K562 (cell line): ENCODE results near the gene CFDP1.

ENCODE experiments used
- BRF2 ChIP-seq: IDR thresholded peaks from 3 replicates; pipeline ENCODE4 v1.6.1; 2011; ENCODE audit warnings: borderline replicate concordance, mild to moderate bottlenecking; ENCODE audit not compliant: insufficient read length, insufficient read depth
- ESRRA ChIP-seq: fragments of 450-650 bp; IDR thresholded peaks from 2 replicates; pipeline ENCODE4 v1.6.1; 2014; ENCODE audit warnings: low read depth, mild to moderate bottlenecking, moderate library complexity, borderline replicate concordance
- NCOA1 ChIP-seq: fragments of 450-650 bp; IDR thresholded peaks from 2 replicates; pipeline ENCODE4 v1.6.1; 2016; ENCODE audit warnings: low read depth
- NR2F6 ChIP-seq: fragments of 450-650 bp; formaldehyde crosslinking; IDR thresholded peaks from 2 replicates; pipeline ENCODE4 v1.4.0; 2020; ENCODE audit warnings: mild to moderate bottlenecking
- POLR2A ChIP-seq: fragments of 450-650 bp; conservative IDR thresholded peaks from 2 replicates; pipeline ENCODE4 v1.6.1; 2016
- RFX5 ChIP-seq: IDR thresholded peaks from 2 replicates; pipeline ENCODE4 v1.6.1; 2011; ENCODE audit warnings: low read depth, mild to moderate bottlenecking, improper control_type of control experiment, low read length
- SMC3 ChIP-seq: conservative IDR thresholded peaks from 2 replicates; pipeline ENCODE4 v1.6.1; 2011; ENCODE audit warnings: low read depth, low read length, improper control_type of control experiment; ENCODE audit not compliant: insufficient read depth
- STAT6 ChIP-seq: sonication (generic); formaldehyde crosslinking; IDR thresholded peaks from 2 replicates; pipeline ENCODE4 v1.8.1; 2023; ENCODE audit warnings: mild to moderate bottlenecking, missing genetic modification reagents
- ZNF143 ChIP-seq: sonication (generic); formaldehyde crosslinking; IDR thresholded peaks from 2 replicates; pipeline ENCODE4 v1.9.0; 2022; ENCODE audit warnings: mild to moderate bottlenecking, missing genetic modification reagents
- TF ChIP-seq, protein P1 (sequence below), 3 experiments: IDR thresholded peaks in 2 of 3; conservative IDR thresholded peaks in 1 of 3; 2 replicates each; pipeline ENCODE4 v1.5.1; 2011 to 2012; ENCODE audit warnings: low read length in 3 of 3, mild to moderate bottlenecking in 3 of 3, control low read depth in 2 of 3, improper control_type of control experiment in 1 of 3, inconsistent platforms in 1 of 3, low read depth in 1 of 3, mixed read lengths in 1 of 3, moderate library complexity in 1 of 3; ENCODE audit not compliant: insufficient read depth in 2 of 3
- TF ChIP-seq, protein P2 (sequence below): fragments of 200-800 bp; sonication (Bioruptor generic); IDR thresholded peaks from 2 replicates; pipeline ENCODE4 v1.6.1; 2016; ENCODE audit warnings: missing genetic modification characterization, missing compliant biosample characterization

- TF ChIP-seq, protein P1, sequence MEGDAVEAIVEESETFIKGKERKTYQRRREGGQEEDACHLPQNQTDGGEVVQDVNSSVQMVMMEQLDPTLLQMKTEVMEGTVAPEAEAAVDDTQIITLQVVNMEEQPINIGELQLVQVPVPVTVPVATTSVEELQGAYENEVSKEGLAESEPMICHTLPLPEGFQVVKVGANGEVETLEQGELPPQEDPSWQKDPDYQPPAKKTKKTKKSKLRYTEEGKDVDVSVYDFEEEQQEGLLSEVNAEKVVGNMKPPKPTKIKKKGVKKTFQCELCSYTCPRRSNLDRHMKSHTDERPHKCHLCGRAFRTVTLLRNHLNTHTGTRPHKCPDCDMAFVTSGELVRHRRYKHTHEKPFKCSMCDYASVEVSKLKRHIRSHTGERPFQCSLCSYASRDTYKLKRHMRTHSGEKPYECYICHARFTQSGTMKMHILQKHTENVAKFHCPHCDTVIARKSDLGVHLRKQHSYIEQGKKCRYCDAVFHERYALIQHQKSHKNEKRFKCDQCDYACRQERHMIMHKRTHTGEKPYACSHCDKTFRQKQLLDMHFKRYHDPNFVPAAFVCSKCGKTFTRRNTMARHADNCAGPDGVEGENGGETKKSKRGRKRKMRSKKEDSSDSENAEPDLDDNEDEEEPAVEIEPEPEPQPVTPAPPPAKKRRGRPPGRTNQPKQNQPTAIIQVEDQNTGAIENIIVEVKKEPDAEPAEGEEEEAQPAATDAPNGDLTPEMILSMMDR (IDR thresholded peaks at IDR 0.05 in 2 of 3, conservative IDR thresholded peaks at IDR 0.05 in 1 of 3; ENCODE audit: insufficient read depth in 2 of 3, low read depth in 1 of 3, low read length in 3 of 3), result no peak
- TF ChIP-seq RFX5 (no peak), POLR2A (no peak), ESRRA (no peak), NR2F6 (CRISPR knock-in tag) (no peak), SMC3 (no peak), NCOA1 (no peak), ZNF143 (no peak), BRF2 (no peak), STAT6 (CRISPR knock-in tag) (no peak)
- TF ChIP-seq, protein P2, sequence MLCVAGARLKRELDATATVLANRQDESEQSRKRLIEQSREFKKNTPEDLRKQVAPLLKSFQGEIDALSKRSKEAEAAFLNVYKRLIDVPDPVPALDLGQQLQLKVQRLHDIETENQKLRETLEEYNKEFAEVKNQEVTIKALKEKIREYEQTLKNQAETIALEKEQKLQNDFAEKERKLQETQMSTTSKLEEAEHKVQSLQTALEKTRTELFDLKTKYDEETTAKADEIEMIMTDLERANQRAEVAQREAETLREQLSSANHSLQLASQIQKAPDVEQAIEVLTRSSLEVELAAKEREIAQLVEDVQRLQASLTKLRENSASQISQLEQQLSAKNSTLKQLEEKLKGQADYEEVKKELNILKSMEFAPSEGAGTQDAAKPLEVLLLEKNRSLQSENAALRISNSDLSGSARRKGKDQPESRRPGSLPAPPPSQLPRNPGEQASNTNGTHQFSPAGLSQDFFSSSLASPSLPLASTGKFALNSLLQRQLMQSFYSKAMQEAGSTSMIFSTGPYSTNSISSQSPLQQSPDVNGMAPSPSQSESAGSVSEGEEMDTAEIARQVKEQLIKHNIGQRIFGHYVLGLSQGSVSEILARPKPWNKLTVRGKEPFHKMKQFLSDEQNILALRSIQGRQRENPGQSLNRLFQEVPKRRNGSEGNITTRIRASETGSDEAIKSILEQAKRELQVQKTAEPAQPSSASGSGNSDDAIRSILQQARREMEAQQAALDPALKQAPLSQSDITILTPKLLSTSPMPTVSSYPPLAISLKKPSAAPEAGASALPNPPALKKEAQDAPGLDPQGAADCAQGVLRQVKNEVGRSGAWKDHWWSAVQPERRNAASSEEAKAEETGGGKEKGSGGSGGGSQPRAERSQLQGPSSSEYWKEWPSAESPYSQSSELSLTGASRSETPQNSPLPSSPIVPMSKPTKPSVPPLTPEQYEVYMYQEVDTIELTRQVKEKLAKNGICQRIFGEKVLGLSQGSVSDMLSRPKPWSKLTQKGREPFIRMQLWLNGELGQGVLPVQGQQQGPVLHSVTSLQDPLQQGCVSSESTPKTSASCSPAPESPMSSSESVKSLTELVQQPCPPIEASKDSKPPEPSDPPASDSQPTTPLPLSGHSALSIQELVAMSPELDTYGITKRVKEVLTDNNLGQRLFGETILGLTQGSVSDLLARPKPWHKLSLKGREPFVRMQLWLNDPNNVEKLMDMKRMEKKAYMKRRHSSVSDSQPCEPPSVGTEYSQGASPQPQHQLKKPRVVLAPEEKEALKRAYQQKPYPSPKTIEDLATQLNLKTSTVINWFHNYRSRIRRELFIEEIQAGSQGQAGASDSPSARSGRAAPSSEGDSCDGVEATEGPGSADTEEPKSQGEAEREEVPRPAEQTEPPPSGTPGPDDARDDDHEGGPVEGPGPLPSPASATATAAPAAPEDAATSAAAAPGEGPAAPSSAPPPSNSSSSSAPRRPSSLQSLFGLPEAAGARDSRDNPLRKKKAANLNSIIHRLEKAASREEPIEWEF (CRISPR knock-in tag), result no peak
These were observed 49.3 kb upstream of the CFDP1 start for GRCh38 chr16:75482434-75483205.
